Testis (tissue), 2 donors: ENCODE measurements around the gene IDUA.

Experiments
- POLR2A ChIP-seq: fragments of 450-650 bp; IDR thresholded peaks from one replicate; pipeline ENCODE4 v1.6.1; 2017; ENCODE audit warnings: antibody characterized with exemption, mild to moderate bottlenecking, moderate library complexity
- TF ChIP-seq, protein P1 (sequence below), 3 experiments: fragments of 450-650 bp in 2 of 3; fragments of 200-600 bp in 1 of 3; sonication (generic) in 1 of 3; IDR thresholded peaks; one replicate each; pipeline ENCODE4 v1.5.1; 2016 to 2019; ENCODE audit warnings: antibody characterized with exemption in 3 of 3, mild to moderate bottlenecking in 2 of 3, moderate library complexity in 1 of 3

DNA sequence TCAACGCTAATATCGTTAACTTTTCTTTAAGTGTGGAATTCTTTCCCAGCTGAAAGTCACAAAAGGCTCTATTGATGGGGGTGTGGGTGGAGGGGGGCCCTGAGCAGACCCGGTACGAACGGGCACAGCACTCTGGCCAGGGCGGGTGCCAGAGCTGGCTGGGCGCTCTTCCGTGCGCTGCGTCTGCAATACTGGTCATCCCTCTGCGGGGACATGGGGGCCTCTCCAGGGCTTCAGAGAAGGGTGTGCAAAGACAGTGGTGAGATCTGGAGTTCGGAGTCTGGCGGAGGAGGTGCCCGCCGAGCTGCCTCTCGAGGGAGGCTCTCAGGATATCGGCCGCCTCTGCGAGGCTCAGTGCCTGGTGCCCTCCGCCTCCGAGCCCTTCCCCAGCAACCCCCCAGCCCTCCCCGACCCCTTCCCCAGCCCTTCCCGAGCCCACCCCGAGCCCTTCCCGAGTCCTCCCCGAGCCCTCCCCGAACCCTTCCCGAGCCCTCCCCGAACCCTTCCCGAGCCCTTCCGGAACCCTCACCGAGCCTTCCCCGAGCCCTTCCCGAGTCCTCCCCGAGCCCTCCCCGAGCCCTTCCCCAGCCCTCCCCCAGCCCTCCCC lies 58.9 kb downstream of the IDUA start:
- no peak for TF ChIP-seq POLR2A
- TF ChIP-seq, protein P1, sequence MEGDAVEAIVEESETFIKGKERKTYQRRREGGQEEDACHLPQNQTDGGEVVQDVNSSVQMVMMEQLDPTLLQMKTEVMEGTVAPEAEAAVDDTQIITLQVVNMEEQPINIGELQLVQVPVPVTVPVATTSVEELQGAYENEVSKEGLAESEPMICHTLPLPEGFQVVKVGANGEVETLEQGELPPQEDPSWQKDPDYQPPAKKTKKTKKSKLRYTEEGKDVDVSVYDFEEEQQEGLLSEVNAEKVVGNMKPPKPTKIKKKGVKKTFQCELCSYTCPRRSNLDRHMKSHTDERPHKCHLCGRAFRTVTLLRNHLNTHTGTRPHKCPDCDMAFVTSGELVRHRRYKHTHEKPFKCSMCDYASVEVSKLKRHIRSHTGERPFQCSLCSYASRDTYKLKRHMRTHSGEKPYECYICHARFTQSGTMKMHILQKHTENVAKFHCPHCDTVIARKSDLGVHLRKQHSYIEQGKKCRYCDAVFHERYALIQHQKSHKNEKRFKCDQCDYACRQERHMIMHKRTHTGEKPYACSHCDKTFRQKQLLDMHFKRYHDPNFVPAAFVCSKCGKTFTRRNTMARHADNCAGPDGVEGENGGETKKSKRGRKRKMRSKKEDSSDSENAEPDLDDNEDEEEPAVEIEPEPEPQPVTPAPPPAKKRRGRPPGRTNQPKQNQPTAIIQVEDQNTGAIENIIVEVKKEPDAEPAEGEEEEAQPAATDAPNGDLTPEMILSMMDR (IDR thresholded peaks at IDR 0.05) = no peak
